HEK293 (cell line): ENCODE results near the gene EYA2.

Experiments
- CTCF ChIA-PET: fragments of 350-600 bp; formaldehyde crosslinking; extraction: SDS; loops from one replicate; lab custom pipeline; 2021; ENCODE audit warnings: antibody characterized with exemption; lab: Yijun Ruan, JAX
- POLR2A ChIA-PET: fragments of 300-600 bp; formaldehyde crosslinking; extraction: SDS; loops from one replicate; lab custom pipeline; 2020; ENCODE audit warnings: antibody characterized with exemption, inconsistent platforms; lab: Yijun Ruan, JAX
- H3K27ac ChIP-seq: fragments of 200-500 bp; sonication (Bioruptor generic); 2 replicates; pipeline ENCODE4 v1.5.1; 2014; ENCODE audit warnings: low read depth, low read length, control low read depth, inconsistent platforms; ENCODE audit errors: extremely low read depth
- H3K36me3 ChIP-seq, 2 experiments: fragments of 200-500 bp in 1 of 2; sonication (Bioruptor generic) in 1 of 2; 1 replicate in 1 of 2; 2 replicates in 1 of 2; pipeline ENCODE4 v1.5.1; 2014 to 2017; ENCODE audit warnings: inconsistent platforms in 2 of 2, low read length in 2 of 2; ENCODE audit not compliant: control insufficient read depth in 2 of 2, insufficient read depth in 1 of 2
- H3K4me1 ChIP-seq: fragments of 200-500 bp; sonication (Bioruptor generic); 2 replicates; pipeline ENCODE4 v1.5.1; 2014; ENCODE audit warnings: mild to moderate bottlenecking, low read length, inconsistent platforms; ENCODE audit not compliant: control insufficient read depth, insufficient read depth
- H3K4me3 ChIP-seq: 2 replicates; pipeline ENCODE4 v1.5.1; 2011; ENCODE audit warnings: low read depth, mild to moderate bottlenecking, control low read depth, low read length, moderate library complexity
- H3K9me3 ChIP-seq: fragments of 200-500 bp; sonication (Bioruptor generic); 2 replicates; pipeline ENCODE4 v1.5.1; 2014; ENCODE audit warnings: low read depth, low read length, inconsistent platforms; ENCODE audit not compliant: control insufficient read depth, insufficient read depth
- SP7 ChIP-seq: fragments of 450-650 bp; formaldehyde crosslinking; IDR thresholded peaks from 2 replicates; pipeline ENCODE4 v1.5.1; 2016; ENCODE audit warnings: missing biosample characterization, missing genetic modification characterization
- ZBTB10 ChIP-seq: fragments of 450-650 bp; formaldehyde crosslinking; IDR thresholded peaks from 2 replicates; pipeline ENCODE4 v1.5.1; 2016; ENCODE audit warnings: missing biosample characterization, missing genetic modification characterization
- ZBTB49 ChIP-seq: fragments of 450-650 bp; formaldehyde crosslinking; IDR thresholded peaks from 2 replicates; pipeline ENCODE4 v1.5.1; 2016; ENCODE audit warnings: missing biosample characterization, missing genetic modification characterization, low read depth
- ZNF335 ChIP-seq: fragments of 450-650 bp; formaldehyde crosslinking; conservative IDR thresholded peaks from 2 replicates; pipeline ENCODE4 v1.5.1; 2016; ENCODE audit warnings: missing biosample characterization, missing genetic modification characterization
- ZNF398 ChIP-seq: fragments of 450-650 bp; formaldehyde crosslinking; IDR thresholded peaks from 2 replicates; pipeline ENCODE4 v1.5.1; 2017; ENCODE audit warnings: missing biosample characterization, missing genetic modification characterization
- ZNF596 ChIP-seq: fragments of 450-650 bp; IDR thresholded peaks from 2 replicates; pipeline ENCODE4 v1.5.0; 2018; ENCODE audit warnings: missing biosample characterization, mild to moderate bottlenecking, missing genetic modification characterization, moderate library complexity
- ZNF621 ChIP-seq: fragments of 450-650 bp; formaldehyde crosslinking; IDR thresholded peaks from 2 replicates; pipeline ENCODE4 v1.5.1; 2017; ENCODE audit warnings: missing biosample characterization, missing genetic modification characterization
- ZNF660 ChIP-seq: fragments of 450-650 bp; IDR thresholded peaks from 2 replicates; pipeline ENCODE4 v1.5.1; 2018; ENCODE audit warnings: missing biosample characterization, mild to moderate bottlenecking, missing genetic modification characterization
- ZNF664 ChIP-seq: fragments of 450-650 bp; formaldehyde crosslinking; IDR thresholded peaks from 2 replicates; pipeline ENCODE4 v1.5.1; 2016; ENCODE audit warnings: missing biosample characterization, missing genetic modification characterization
- ZNF747 ChIP-seq: fragments of 450-650 bp; formaldehyde crosslinking; IDR thresholded peaks from 2 replicates; pipeline ENCODE4 v1.5.1; 2016; ENCODE audit warnings: missing biosample characterization, missing genetic modification characterization
- TF ChIP-seq, protein P1 (sequence below): fragments of 450-650 bp; IDR thresholded peaks from 2 replicates; pipeline ENCODE4 v1.5.1; 2018; ENCODE audit warnings: missing biosample characterization, mild to moderate bottlenecking, missing genetic modification characterization
- TF ChIP-seq, protein P2 (sequence below): fragments of 450-650 bp; formaldehyde crosslinking; IDR thresholded peaks from 2 replicates; pipeline ENCODE4 v1.5.1; 2016; ENCODE audit warnings: missing biosample characterization, missing genetic modification characterization
- TF ChIP-seq, protein P3 (sequence below): fragments of 450-650 bp; formaldehyde crosslinking; optimal IDR thresholded peaks from 2 replicates; pipeline ENCODE3; 2016; ENCODE audit warnings: missing biosample characterization, mild to moderate bottlenecking, missing genetic modification characterization
- TF ChIP-seq, protein P4 (sequence below): fragments of 450-650 bp; formaldehyde crosslinking; IDR thresholded peaks from 2 replicates; pipeline ENCODE4 v1.5.1; 2017; ENCODE audit warnings: missing biosample characterization, missing genetic modification characterization

The EYA2 gene

DNA sequence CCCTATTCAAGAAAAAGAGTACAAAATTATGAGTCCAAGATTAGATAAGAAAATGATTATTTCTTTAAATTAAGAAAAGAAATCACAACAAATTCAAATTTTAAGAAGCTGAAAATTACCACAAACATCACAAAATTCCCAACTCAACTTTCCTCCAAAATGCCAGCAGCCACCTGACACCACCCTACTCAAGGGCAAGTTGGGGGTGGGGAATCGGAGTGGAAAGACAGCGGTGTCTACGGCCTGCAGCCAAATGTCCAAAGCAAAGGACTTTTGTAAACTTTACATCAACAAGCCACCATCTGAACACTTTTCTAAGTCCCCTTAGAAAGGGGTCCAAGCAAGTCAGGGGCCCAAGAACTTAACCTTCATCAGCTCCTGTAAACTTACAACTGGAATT, 1.6 kb upstream of the EYA2 start:
- Histone ChIP-seq H3K4me3 (no peak overlapping the region), H3K9me3 (no peaks in the 10 kb centered on the region), H3K4me1 (no peaks in the 10 kb centered on the region), H3K36me3 (no peaks in the 10 kb centered on the region), H3K27ac (no peak overlapping the region)
- ChIA-PET CTCF (no interaction called here), POLR2A (no interaction called here)
- TF ChIP-seq, protein P1, sequence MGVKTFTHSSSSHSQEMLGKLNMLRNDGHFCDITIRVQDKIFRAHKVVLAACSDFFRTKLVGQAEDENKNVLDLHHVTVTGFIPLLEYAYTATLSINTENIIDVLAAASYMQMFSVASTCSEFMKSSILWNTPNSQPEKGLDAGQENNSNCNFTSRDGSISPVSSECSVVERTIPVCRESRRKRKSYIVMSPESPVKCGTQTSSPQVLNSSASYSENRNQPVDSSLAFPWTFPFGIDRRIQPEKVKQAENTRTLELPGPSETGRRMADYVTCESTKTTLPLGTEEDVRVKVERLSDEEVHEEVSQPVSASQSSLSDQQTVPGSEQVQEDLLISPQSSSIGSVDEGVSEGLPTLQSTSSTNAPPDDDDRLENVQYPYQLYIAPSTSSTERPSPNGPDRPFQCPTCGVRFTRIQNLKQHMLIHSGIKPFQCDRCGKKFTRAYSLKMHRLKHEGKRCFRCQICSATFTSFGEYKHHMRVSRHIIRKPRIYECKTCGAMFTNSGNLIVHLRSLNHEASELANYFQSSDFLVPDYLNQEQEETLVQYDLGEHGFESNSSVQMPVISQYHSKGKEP: no peak
- TF ChIP-seq ZNF747 (tag by site-specific recombination) (no peak), ZBTB49 (tag by site-specific recombination) (no peak), ZNF596 (no peak)

DNA sequence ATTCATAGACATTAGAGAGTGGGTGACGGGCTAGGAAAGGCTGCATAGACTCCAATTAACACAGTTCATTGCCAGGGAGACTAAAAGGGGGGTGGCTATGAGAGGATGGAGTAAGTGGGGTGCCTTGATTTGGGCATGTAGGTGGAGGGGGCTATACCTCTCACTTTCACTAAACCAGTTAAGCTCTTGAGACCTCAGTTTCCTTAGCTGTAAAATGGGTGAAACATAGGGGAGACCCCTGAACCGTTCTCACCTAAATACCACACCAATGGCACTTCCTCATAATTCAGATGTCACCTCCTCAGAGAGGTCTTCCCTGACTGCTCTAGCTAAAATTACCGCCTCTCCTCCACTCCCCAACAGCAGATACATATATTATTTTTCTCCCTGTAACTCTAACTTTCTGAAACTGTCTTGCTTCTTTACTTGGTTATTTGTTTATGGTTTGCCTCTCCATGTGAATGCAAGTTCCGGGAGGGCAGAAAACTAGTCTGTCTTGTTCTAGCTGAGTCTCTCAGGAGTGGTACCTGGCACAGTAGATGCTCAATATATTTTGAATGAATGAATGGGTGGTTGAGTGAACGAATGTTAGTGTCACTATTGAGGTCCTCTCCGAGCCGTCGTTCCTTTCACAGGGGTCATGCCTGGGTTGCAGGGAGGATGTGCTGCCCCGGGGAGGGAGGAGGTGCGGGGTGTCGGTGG, 615 bp upstream of the EYA2 start:
- TF ChIP-seq ZNF660 (tag by site-specific recombination): no peak
- TF ChIP-seq, protein P2, sequence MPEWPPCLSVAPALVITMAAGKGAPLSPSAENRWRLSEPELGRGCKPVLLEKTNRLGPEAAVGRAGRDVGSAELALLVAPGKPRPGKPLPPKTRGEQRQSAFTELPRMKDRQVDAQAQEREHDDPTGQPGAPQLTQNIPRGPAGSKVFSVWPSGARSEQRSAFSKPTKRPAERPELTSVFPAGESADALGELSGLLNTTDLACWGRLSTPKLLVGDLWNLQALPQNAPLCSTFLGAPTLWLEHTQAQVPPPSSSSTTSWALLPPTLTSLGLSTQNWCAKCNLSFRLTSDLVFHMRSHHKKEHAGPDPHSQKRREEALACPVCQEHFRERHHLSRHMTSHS (tag by site-specific recombination): no peak
- TF ChIP-seq ZNF664 (tag by site-specific recombination): peak; percentile 79; the same call in 1 of the 2 replicates
- peak; percentile 48 for TF ChIP-seq ZNF335 (tag by site-specific recombination)
- no peak for TF ChIP-seq ZNF747 (tag by site-specific recombination)
- Histone ChIP-seq H3K27ac (no peak overlapping the region; the same call in 1 of the 2 replicates), H3K4me1 (no peaks in the 10 kb centered on the region), H3K36me3 (no peaks in the 10 kb centered on the region), H3K4me3 (peak overlapping the region; percentile 79), H3K9me3 (no peaks in the 10 kb centered on the region)
- POLR2A ChIA-PET: no interaction called here
- CTCF ChIA-PET: interaction anchor here (0.6 kb wide), 1 partner anchor 1875 kb away, joined by 3 read pairs; no protein-coding TSS in a partner anchor

DNA sequence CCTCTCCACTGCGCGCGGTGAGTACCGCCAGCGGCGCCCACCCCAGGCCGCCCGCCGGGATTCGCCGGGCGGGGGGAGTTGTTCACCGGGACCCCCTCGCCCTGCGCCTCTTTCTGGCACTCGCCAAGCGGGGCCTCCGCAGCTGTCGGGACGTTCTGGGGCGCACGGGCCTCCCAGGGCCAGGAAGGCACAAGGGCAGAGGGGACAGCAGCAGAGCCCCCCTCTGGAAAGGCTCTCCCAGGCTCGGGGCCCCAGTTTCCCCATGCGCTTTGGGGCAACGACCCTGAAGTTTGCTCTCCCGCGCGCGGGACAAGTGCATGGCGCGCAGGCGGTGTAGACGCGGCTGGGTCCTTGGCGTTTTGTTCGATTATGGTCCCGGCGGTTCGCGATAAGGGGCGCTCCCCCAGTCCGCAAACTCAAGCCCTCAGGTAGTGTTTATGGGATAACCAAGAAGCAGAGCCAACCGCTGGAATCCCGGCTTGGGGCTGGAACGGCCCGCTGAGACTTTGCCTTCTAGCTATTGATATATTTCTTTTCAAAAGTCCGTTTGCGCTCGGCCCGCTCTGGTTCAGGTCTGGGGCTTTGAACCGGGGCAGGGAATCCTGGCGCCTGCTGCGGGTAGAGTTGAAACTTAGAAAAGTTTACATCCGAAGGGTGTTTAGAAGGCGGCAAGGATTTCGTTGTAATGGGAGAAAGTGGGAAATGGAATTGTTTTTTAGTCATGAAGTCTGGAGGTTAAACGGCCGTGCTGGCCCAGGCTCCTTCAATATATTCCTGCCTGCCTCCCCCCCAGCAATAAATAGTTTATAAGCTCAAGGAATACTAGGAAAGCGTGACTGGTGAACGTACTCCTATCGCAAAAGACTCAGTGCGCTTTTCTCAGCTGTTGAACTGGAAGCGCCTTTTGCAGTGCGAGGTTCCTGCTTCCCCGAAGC, 595 bp downstream of the EYA2 start:
- Histone ChIP-seq H3K4me1 (no peaks in the 10 kb centered on the region), H3K4me3 (peak overlapping the region; percentile 79), H3K9me3 (no peaks in the 10 kb centered on the region), H3K27ac (no peak overlapping the region; the same call in 1 of the 2 replicates), H3K36me3 (no peaks in the 10 kb centered on the region)
- POLR2A ChIA-PET: interaction anchor here (0.9 kb wide), 1 partner anchor 80 kb away, joined by 3 read pairs; no protein-coding TSS in a partner anchor
- CTCF ChIA-PET: interaction anchor here (0.9 kb wide), 1 partner anchor 137 kb away, joined by 3 read pairs; no protein-coding TSS in a partner anchor
- peak; percentile 43; the same call in 1 of the 2 replicates for TF ChIP-seq ZNF398 (tag by site-specific recombination)
- TF ChIP-seq ZNF621 (tag by site-specific recombination): no peak
- 0 out of 2 replicates have a peak, but pooled peaks have one; percentile 11 for TF ChIP-seq SP7
- TF ChIP-seq, protein P3, sequence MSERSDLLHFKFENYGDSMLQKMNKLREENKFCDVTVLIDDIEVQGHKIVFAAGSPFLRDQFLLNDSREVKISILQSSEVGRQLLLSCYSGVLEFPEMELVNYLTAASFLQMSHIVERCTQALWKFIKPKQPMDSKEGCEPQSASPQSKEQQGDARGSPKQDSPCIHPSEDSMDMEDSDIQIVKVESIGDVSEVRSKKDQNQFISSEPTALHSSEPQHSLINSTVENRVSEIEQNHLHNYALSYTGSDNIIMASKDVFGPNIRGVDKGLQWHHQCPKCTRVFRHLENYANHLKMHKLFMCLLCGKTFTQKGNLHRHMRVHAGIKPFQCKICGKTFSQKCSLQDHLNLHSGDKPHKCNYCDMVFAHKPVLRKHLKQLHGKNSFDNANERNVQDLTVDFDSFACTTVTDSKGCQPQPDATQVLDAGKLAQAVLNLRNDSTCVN (tag by site-specific recombination): peak; percentile 79
- TF ChIP-seq, protein P4, sequence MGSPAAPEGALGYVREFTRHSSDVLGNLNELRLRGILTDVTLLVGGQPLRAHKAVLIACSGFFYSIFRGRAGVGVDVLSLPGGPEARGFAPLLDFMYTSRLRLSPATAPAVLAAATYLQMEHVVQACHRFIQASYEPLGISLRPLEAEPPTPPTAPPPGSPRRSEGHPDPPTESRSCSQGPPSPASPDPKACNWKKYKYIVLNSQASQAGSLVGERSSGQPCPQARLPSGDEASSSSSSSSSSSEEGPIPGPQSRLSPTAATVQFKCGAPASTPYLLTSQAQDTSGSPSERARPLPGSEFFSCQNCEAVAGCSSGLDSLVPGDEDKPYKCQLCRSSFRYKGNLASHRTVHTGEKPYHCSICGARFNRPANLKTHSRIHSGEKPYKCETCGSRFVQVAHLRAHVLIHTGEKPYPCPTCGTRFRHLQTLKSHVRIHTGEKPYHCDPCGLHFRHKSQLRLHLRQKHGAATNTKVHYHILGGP: no peak
- TF ChIP-seq ZBTB10 (tag by site-specific recombination): peak; percentile 64; the same call in 1 of the 2 replicates
